HG03565 (cell line): Measurements from ENCODE around the gene TMEM181.

Experiments
- ATAC-seq: cut with Tn5 transposase; IDR thresholded peaks from one replicate; pipeline ENCODE4 v1.9.1; 2021; ENCODE audit warnings: mild to moderate bottlenecking, moderate library complexity; ENCODE audit not compliant: unreplicated experiment

The TMEM181 gene

GRCh38 chr6:158680481-158680880 lies 120.6 kb downstream of the TMEM181 start:
- ATAC-seq: no peak

GRCh38 chr6:158684311-158684710 lies 124.4 kb downstream of the TMEM181 start:
- ATAC-seq: no peak

- ATAC-seq: no peak
These were observed 124.9 kb downstream of the TMEM181 start for GRCh38 chr6:158684745-158685324.
